Panc1 (cell line): Measurements from ENCODE around the gene TPP1. TPM values are rescaled to one million over a fixed set of nuclear protein-coding genes. Genes with fewer than 3 reads are reported as not detected.

Source experiments
- ATAC-seq: fragments of 200-7000 bp; cut with Tn5 transposase; 2 replicates; pipeline ENCODE4 v1.9.1; 2020; ENCODE audit warnings: mild to moderate bottlenecking, moderate library complexity
- BruUV-seq: library from RNA; stranded (reverse); fragments of 400-500 nt; replicated peaks from 2 replicates; lab custom pipeline; 2021; lab: Mats Ljungman, UMichigan
- CTCF ChIA-PET: fragments of 300-600 bp; sonication (Branson Sonifier 250); formaldehyde crosslinking; loops from one replicate; lab custom pipeline; 2022; ENCODE audit warnings: antibody characterized with exemption; lab: Charles Lee
- POLR2A ChIA-PET: fragments of 300-600 bp; sonication (Branson Sonifier 250); formaldehyde crosslinking; loops from one replicate; lab custom pipeline; 2022; ENCODE audit warnings: antibody characterized with exemption; lab: Charles Lee
- DNase-seq: peaks from one replicate; pipeline ENCODE4 v3.0.0-alpha.2; 2010; ENCODE audit warnings: low read depth, low spot score
- H3K27ac ChIP-seq: 2 replicates; pipeline ENCODE4 v1.5.1; 2011; ENCODE audit warnings: mild to moderate bottlenecking, low read length, inconsistent platforms
- H3K27me3 ChIP-seq: fragments of 200-500 bp; sonication (Bioruptor generic); 2 replicates; pipeline ENCODE4 v1.6.0; 2014; ENCODE audit warnings: low read length, inconsistent platforms; ENCODE audit not compliant: control insufficient read depth, insufficient read depth
- H3K36me3 ChIP-seq: fragments of 200-500 bp; sonication (Bioruptor generic); 2 replicates; pipeline ENCODE4 v1.5.1; 2014; ENCODE audit warnings: inconsistent platforms, mild to moderate bottlenecking, low read length, moderate library complexity; ENCODE audit not compliant: control insufficient read depth, insufficient read depth
- H3K4me1 ChIP-seq: 2 replicates; pipeline ENCODE4 v1.5.1; 2011; ENCODE audit warnings: inconsistent platforms, mild to moderate bottlenecking, low read length, moderate library complexity; ENCODE audit not compliant: control insufficient read depth, insufficient read depth
- H3K4me3 ChIP-seq, 2 experiments: 2 replicates each; pipeline ENCODE4 v1.5.1; 2011 to 2012; ENCODE audit warnings: low read depth in 2 of 2, low read length in 2 of 2, mild to moderate bottlenecking in 2 of 2, inconsistent platforms in 1 of 2, moderate library complexity in 1 of 2
- H3K9me3 ChIP-seq: fragments of 200-500 bp; sonication (Bioruptor generic); 2 replicates; pipeline ENCODE4 v1.5.1; 2014; ENCODE audit warnings: low read depth, mild to moderate bottlenecking, inconsistent platforms, low read length, moderate library complexity; ENCODE audit not compliant: control insufficient read depth, insufficient read depth
- POLR2AphosphoS5 ChIP-seq: IDR thresholded peaks from 2 replicates; pipeline ENCODE4 v1.6.1; 2012; ENCODE audit warnings: mild to moderate bottlenecking, low read depth, low read length, moderate library complexity
- SIN3A ChIP-seq: IDR thresholded peaks from 2 replicates; pipeline ENCODE4 v1.6.1; 2012; ENCODE audit warnings: low read depth, mild to moderate bottlenecking, low read length, moderate library complexity, borderline replicate concordance; ENCODE audit not compliant: insufficient read depth
- TCF7L2 ChIP-seq: IDR thresholded peaks from 2 replicates; pipeline ENCODE4 v1.6.1; 2011; ENCODE audit warnings: mild to moderate bottlenecking, low read depth, low read length, inconsistent platforms
- in situ Hi-C: cut with HindIII; loops from 2 replicates; pipeline ENCODE4 v1.10.0; 2016; ENCODE audit warnings: low sequenced_read_pairs, low pct_unique_long_range_greater_than_20kb
- intact Hi-C: fragments of 100-400 bp; cut with micrococcal nuclease; formaldehyde crosslinking; loops from one replicate; pipeline ENCODE4 v1.10.0; 2022; ENCODE audit not compliant: unreplicated experiment
- total RNA-seq: library from RNA; stranded (reverse); gene quantifications from one replicate; pipeline ENCODE4 v1.2.1, GENCODE V29; 2021; ENCODE audit not compliant: unreplicated experiment
- TF ChIP-seq, protein P1 (sequence below), 2 experiments: IDR thresholded peaks; 2 replicates each; pipeline ENCODE4 v1.6.1; 2011 to 2012; ENCODE audit warnings: low read depth in 2 of 2, control low read depth in 1 of 2, low read length in 1 of 2, mild to moderate bottlenecking in 1 of 2, moderate library complexity in 1 of 2; ENCODE audit not compliant: insufficient read depth in 1 of 2
- TF ChIP-seq, protein P2 (sequence below): fragments of 450-650 bp; IDR thresholded peaks from 2 replicates; pipeline ENCODE4 v1.5.1; 2017; ENCODE audit warnings: mild to moderate bottlenecking

TPP1 gene
- total RNA-seq, 1 experiment from 2014 or later: 200 TPM

DNA sequence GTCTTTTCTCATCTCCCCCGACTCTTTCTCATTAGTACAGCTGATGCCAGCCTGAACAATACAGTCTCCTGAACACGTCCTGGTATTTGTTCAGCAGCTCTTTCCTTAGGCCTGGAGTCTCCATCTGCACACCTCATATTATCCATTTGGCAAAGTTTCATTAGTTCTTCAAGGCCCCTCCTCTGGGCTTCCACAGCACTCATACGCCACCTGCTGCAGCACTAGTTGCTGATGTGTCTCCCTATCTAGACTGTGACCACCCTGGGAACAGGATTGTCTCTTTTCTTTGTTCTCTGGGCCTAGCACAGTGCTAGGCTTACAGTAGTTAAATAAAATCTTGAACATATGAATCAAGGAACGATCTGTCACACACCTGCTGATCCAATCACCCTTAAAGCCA, 19.2 kb upstream of the TPP1 start:
- intact Hi-C loops: no loop called here

DNA sequence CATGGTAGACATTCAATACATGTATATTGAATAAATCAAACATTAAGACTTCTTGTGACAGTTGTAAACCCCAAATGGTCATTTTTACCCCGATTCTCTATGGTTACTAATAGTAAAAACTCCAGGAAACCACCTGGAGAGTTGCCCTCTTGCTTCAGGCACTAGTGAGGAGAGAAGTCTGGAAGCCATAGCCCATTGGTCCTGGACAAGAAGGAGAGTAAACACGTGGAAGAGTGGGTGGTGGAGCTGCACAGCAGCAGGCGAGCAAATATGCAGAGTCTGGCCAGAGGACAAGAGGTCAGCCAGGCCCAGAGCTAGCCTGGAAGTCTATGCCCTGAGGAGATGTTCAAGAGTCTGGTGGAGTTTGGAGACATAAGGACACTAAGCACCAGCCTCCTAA, 18.6 kb upstream of the TPP1 start:
- CTCF ChIA-PET: no interaction called here
- H3K27me3 ChIP-seq: peaks cover 3% of the 10 kb centered on the region; the same call in 1 of the 2 replicates
- no peaks in the 10 kb centered on the region for H3K9me3 ChIP-seq
- no peaks in the 10 kb centered on the region for H3K36me3 ChIP-seq
- DNase-seq (no peak), ATAC-seq (peak; percentile 50; the same call in 1 of the 2 replicates)
- H3K4me3 ChIP-seq: no peak overlapping the region
- H3K4me1 ChIP-seq: peaks cover 14% of the 10 kb centered on the region
- intact Hi-C loops (no loop called here), in situ Hi-C loops (no loop called here)
- BruUV-seq: no TSS peak
- POLR2A ChIA-PET: no interaction called here
- no peak for TF ChIP-seq TCF7L2
- no peak for TF ChIP-seq SIN3A
- TF ChIP-seq, protein P1, sequence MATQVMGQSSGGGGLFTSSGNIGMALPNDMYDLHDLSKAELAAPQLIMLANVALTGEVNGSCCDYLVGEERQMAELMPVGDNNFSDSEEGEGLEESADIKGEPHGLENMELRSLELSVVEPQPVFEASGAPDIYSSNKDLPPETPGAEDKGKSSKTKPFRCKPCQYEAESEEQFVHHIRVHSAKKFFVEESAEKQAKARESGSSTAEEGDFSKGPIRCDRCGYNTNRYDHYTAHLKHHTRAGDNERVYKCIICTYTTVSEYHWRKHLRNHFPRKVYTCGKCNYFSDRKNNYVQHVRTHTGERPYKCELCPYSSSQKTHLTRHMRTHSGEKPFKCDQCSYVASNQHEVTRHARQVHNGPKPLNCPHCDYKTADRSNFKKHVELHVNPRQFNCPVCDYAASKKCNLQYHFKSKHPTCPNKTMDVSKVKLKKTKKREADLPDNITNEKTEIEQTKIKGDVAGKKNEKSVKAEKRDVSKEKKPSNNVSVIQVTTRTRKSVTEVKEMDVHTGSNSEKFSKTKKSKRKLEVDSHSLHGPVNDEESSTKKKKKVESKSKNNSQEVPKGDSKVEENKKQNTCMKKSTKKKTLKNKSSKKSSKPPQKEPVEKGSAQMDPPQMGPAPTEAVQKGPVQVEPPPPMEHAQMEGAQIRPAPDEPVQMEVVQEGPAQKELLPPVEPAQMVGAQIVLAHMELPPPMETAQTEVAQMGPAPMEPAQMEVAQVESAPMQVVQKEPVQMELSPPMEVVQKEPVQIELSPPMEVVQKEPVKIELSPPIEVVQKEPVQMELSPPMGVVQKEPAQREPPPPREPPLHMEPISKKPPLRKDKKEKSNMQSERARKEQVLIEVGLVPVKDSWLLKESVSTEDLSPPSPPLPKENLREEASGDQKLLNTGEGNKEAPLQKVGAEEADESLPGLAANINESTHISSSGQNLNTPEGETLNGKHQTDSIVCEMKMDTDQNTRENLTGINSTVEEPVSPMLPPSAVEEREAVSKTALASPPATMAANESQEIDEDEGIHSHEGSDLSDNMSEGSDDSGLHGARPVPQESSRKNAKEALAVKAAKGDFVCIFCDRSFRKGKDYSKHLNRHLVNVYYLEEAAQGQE (IDR thresholded peaks at IDR 0.05; ENCODE audit: insufficient read depth in 1 of 2, low read depth in 2 of 2, low read length in 1 of 2): no peak
- TF ChIP-seq POLR2AphosphoS5: no peak
- TF ChIP-seq, protein P2, sequence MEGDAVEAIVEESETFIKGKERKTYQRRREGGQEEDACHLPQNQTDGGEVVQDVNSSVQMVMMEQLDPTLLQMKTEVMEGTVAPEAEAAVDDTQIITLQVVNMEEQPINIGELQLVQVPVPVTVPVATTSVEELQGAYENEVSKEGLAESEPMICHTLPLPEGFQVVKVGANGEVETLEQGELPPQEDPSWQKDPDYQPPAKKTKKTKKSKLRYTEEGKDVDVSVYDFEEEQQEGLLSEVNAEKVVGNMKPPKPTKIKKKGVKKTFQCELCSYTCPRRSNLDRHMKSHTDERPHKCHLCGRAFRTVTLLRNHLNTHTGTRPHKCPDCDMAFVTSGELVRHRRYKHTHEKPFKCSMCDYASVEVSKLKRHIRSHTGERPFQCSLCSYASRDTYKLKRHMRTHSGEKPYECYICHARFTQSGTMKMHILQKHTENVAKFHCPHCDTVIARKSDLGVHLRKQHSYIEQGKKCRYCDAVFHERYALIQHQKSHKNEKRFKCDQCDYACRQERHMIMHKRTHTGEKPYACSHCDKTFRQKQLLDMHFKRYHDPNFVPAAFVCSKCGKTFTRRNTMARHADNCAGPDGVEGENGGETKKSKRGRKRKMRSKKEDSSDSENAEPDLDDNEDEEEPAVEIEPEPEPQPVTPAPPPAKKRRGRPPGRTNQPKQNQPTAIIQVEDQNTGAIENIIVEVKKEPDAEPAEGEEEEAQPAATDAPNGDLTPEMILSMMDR: no peak
- H3K27ac ChIP-seq: peak overlapping the region; percentile 5; the same call in 1 of the 2 replicates

More for the DNA sequence above, 19.2 kb upstream of the TPP1 start:
- ATAC-seq (no peak; the same call in 1 of the 2 replicates), DNase-seq (no peak)
- no TSS peak for BruUV-seq
- ChIA-PET CTCF (interaction anchor here (0.5 kb wide), 1 partner anchor 25 kb away, joined by 5 read pairs; no protein-coding TSS in a partner anchor), POLR2A (no interaction called here)
- Histone ChIP-seq H3K4me1 (peaks cover 14% of the 10 kb centered on the region), H3K9me3 (no peaks in the 10 kb centered on the region), H3K27ac (0 out of 2 replicates have a peak overlapping the region, but pooled peaks have one; percentile 5), H3K36me3 (no peaks in the 10 kb centered on the region), H3K4me3 (no peak overlapping the region), H3K27me3 (peaks cover 5% of the 10 kb centered on the region; the same call in 1 of the 2 replicates)
- in situ Hi-C loops: no loop called here
- TF ChIP-seq, protein P2: no peak
- TF ChIP-seq TCF7L2 (no peak), SIN3A (no peak), POLR2AphosphoS5 (no peak)
- TF ChIP-seq, protein P1 (IDR thresholded peaks at IDR 0.05; ENCODE audit: insufficient read depth in 1 of 2, low read depth in 2 of 2, low read length in 1 of 2): no peak
